Stimulated activated CD8-positive, alpha-beta memory T cell treated with anti-CD3 and anti-CD28 coated beads, Interleukin-12 subunit alpha, Interleukin-12 subunit beta, amount 100 ng/mL, for 1 hour (primary cell): ENCODE measurements around the gene RAB25.

Source experiments
- DNase-seq: peaks from one replicate; pipeline ENCODE4 v3.0.0-alpha.2; 2020; ENCODE audit warnings: low read depth

Gene RAB25

DNA sequence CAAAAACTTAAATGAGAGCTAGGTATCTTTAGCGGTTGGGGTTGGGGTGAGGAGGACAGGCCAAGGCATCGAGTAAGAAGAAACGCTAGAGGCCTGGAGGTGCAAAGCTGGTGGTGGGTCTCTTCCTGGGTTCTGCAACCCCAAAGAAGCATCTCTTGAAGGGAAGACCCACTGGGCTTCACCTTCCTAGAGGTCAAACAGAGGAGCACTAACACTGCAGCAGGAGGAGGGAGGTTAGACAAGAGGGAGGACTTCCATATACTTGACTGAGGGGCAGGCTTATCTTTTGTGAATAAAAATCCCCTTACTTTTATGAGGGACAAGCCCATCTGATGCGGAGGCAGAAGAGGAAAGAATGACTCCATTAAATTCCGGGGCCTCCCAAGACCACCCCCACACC, 18.8 kb downstream of the RAB25 start:
- DNase-seq, result no peak

DNA sequence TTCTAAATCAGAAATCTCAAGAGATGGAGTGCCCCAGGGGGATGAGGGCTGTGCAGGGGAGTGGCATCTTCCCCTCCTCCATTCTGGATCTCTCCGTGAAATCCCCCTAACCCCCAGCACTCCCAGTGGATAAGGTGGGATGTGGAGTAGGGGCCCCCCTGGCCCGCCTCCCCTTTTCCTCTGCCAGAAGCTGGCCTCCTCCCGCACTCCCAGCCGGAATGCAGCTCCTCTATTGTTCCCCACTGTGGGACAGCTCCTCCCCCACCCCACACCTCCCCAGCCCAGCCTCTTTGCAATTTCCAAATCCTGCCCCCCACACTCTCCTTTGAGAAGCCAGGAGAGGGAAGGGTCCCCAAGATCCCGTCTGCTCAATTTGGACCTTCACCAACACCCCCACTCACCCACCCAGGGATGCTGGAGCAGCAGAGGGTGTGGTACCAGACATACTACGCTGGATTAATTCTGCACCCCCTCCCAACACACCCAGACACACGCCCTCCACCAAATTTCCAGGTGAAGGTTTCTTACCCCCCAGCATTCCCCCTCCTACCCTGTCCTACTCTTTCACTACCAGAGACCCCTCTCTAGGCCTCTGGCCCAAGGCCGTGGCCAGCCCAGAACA, 19.4 kb downstream of the RAB25 start:
- no peak for DNase-seq

DNA sequence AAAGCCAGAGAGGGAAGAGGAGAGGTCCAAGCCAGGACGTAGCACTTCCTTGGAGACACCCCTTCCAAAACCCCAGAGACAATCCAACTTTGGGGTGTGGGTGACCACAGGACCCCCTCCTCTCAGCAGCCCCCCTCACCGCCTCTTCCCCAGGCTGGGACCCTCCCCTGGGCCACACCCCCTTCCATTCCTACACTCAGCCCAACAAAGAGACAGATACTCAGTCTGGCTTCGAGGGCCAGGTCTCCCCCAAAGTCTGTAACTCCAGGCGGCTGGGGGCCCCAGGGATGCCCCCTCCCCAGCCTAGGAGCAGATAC, 19.9 kb downstream of the RAB25 start:
- DNase-seq, result no peak

DNA sequence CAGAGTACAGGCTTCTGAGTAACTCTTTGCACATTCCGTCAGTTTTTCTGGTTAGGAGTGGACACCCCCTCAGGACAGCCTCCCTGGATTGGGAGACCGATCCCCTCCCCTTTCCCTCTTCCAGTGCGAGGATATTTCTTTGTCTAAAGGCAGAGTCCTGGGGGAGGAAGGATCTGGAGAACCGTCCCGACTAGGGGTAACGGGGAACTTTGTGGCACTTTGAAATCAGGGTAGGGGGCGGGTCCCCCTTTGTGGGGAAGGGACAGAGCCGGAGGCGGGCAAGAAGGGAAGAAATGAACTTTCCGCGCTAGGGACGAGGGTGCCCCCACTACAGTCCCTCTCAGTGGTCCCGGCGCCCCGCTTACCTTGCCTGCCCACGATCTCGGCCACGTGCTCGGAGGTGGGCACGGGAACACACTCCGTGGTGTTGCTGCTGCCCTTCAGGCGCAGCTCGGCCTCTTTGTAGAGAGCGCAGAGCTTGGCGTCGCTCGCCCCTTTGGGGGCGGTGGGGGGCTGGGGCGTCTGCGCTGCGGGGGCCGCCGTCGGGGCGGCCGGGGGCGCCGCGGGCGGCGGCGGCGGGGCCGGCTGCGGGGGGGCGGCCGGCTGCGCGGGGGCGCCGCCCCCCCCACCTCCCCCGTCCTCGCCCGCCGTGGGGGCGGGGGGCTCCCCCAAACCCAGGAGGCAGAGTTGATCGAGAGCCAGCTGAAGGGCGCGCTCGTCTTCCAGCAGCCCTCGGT, 20.4 kb downstream of the RAB25 start:
- no peak for DNase-seq

DNA sequence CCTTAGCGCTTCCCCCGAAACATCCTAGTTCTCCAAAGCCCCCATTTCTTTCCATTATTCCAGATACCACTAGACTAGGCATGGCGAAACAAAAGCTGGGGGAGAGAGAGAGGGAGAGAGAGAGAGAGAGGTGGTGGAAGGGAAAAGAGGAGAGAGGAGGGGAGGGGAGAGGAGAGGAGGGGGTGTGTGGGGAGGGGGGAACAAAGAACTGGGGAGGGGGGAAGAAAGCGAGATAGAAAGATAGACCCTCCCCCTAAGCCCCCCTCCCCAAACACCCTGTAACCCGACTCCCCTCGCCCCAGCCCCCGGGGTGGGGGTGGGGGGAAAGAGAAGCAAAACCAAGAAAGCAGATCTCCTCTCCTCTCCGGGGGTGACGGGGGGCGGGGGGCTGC, 21.0 kb downstream of the RAB25 start:
- no peak for DNase-seq

DNA sequence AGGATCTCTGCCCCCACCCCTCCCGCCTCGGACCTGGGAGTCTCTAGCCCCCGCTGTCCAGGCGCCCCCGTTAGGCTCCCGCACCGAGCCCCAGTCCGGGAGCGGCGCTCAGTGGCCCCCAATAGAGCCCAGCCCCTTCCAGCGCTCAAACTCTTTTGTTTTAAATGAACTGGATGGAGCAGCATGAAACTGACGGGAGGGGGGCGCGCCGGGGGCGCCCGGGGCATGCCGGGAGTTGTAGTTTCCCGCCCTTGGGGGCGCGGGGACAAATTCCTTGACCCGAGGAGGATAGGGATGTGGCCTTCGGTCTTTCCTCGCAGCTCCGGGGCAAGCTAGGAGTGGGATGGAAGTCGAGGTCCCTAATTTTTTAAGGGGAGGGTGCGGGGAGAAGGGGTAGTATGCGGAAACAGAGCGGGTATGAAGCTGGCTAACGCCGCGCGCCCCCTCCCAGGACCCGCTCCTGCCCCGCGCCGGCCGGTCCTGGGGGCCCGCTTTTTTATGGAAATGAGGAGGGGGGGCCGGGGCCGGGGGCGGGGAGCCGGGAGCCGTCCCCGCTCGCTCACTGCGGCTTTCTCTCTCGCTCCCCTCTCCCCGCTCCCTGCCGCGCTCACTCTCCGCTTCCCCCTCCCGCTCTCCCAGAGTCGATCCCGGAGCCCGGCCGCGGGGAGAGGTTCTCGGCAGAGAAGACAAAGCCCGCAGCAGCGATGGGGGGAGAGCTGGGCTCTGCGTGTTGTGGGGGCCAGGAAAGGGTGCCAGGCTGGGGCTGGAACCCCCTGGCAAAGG, 21.5 kb downstream of the RAB25 start, which contains the start of gene MEX3A:
Gene MEX3A (minus strand): TSS at position 157 of the 783 bp plus-strand sequence. CDS start 467 bp downstream, outside the sequence.
- peak; percentile 36 for DNase-seq

DNA sequence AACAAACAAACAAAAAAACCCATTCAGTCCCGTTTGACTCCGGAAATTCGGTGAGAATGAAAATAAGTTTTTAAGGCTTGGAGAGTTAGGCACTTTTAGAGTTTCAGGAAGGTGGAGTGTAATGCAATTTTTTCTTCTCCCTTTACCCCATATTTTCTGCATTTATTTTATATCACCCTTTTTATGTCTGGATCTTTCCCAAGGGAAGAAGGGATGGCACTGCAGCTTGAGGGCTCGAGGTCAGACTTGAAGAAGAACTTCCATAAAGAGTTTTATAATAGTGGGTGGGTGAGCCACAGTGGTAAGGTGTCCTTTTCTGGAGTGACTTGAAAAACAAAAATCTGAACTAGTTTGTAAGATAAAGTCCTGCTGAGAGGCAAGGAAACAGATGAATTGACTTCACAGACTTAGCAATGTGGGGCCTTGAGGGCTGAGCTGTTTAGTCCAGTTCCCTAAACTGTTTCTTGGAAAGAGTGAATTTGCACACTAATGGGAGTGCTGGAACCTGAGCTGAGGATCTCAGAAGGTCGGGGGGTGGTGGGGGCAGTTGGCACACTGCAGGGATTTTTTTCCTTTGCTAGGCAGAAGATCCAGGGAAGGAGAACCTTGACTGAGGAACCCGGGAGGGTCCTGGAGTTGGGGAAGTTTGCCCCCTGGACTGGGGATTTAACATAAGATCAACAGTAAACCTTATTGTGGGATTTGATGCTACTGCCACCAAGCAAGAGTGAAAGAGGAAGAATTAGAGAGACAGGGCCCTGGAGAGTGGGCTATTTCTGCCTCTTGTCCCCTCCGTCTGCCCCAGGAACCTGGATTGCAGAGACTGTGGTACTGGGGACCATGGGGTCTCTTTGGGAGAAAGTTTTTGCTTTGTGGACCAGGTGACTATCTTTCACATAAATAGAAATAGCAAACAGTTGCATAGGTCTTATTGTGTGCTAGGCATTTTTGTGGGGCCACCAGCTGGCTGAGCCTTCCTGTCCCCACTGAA, 23.1 kb downstream of the RAB25 start:
- DNase-seq, result no peak

DNA sequence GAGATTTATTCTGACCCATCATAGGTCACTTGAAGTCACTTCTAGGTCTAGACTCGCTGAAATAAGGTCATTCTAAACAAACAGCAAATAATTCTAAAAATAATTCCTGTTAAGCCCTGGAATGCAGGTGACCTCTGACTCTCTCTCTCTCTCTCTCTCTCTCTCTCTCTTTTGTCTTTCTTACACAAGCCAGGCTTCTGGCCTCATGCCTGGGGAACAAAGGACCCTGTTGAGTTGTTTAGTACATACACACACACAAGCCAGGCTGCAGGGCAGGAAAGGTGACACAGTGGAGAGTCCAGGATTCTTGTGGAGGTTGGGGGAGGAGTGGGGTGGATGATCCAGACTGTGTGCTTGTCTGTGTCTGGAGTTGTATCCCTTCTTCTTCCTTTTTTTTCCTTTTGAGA, 25.3 kb downstream of the RAB25 start:
- DNase-seq, result no peak

DNA sequence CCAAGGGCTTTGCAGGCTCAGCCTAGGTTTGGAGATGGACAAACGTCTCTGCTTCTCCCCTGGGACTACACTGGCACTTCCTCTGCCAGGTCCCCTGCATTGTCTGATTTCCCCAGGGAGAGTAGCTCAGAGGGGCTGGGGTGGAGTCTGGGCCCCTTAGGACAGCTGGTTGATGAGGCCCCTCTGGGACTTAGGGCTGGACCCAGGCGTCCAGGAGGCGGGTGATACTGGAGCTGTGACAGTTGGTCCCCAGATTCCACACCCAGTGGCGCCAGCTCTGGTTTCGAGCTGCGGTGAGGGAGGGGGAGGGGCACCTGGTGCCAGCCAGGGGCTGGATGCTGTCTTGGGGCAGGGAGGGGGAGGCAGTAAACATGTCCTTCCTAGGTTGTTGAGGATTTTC, 28.7 kb downstream of the RAB25 start:
- no peak for DNase-seq

DNA sequence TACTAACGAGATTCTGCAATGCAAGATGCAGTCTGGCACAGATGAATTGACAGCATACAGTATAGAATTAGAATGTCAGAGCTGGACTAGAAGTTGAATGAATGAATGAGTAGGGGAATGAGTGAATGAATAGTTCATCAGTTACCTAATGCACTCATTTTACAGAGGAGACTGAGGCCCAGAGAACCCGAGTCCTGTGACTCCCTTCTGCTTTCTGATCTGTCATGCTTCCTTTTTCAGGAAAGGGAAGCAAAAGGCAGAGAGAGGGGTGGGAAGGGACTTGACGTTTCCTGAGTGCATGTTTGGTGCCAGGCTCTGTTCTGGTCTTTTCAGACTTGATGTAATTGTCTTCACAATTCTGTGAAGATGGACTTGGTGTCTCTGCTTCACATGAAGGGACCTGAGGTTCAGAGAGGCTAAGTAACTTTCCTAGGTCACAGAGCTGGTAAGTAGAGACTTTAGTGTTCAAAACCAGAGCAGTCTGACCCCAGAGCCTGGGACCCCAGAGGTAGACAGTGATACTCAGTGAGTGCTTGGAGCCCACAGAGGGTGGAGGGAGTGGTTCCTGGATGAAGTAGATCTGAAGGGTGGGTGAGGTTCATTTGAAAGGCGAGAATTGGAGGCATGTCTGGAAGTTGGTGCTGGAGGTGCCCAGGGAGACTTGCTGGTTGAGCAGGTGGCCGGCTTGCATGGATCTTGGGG, 29.3 kb downstream of the RAB25 start:
- no peak for DNase-seq

DNA sequence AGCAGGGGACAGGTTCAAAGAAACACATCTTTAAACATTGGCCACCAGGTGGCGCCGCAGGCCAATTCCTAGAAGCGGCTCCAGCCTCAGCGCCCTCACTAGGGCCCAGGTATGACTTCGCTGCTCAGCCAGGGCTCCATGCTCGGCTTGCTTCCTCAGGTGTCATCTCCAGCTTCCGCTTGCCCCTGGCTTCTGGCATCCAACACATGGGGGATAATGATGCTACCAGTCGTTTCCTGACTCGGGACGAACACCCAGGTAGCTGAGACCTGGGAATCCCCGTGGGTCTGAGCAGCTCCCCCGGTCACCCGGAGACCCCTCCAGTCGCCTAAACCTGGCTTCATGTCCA, 29.9 kb downstream of the RAB25 start:
- DNase-seq, result peak; percentile 86

DNA sequence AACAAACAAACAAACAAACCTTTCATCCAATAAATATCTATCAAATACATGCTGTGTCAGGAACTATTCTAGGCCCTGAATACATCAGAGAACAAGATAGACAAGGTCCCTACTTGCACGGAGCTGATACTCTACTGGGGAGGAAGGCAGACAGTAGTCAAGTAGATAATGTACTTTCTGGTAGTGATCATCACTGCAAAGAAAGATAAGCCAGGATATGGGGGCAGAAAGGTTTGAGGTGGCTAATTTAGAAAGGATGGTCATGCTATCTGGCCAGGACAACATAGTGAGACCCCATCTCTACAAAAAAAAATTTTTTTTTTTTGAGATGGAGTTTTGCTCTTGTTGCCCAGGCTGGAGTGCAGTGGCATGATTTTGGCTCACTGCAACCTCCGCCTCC, 30.6 kb downstream of the RAB25 start:
- no peak for DNase-seq

DNA sequence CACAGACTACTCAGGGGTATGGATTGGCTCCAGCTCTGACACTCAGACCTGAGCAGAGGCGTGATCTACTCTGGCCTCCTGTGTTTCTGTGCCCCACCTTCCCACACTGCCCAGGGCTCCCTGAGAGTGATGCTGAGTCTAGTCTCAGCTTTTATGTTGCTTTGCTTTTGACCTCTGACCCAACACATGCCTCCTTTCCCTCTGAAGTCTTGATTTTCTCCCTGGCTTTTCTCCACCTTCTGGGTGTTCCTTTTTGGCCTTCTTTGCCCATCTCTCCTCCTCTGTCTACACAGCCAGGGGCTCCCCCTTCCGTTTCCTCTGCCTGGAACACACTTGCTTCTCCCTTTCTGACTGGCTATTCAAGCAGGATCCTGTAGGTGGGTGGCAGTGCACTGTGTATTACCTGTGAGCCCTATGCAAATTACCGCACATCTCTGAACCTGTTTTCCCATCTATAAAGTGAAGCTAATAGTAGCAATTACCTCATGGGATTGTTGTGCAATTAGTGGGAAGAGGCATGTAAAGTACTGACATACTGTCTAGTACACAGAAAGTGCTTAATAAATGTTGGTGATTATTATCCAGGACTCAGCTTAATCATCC, 35.0 kb downstream of the RAB25 start:
- no peak for DNase-seq

DNA sequence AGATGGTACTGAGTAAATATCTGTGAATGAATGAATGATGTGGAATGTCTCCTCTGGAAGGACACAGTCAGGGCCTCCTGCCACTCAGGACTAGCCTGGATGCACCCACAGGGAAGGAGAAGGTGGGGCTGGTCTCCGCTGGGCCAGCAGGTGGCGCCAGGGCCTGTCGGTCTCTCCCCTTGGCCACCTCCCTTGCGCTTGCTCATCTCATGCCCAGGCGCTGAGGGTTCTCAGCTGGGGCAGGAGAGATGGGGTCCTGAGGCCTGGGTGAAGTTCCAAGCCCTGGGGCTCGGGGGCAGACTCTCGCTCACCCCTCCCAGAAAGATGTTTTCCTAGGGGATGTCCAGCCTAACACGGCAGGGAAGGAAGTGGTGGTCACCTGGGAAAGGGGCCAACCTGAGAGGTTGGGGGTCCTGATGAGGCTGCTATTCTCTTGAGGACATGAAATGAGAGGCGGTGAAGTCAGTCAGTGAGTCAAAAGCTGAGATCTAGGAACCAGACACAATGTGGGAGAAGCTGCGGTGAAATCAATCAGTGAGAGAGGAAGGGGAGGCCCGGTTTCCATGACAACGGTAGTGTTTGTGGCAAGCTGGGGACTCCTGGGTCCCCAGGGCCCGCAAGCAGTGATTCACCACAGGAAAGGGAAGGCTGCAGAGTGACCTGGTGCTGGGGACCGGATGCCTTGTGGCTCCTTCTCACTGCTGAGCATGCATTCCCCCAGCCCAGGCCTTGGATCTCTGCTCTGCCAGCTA, 35.9 kb downstream of the RAB25 start:
- peak; percentile 73 for DNase-seq

DNA sequence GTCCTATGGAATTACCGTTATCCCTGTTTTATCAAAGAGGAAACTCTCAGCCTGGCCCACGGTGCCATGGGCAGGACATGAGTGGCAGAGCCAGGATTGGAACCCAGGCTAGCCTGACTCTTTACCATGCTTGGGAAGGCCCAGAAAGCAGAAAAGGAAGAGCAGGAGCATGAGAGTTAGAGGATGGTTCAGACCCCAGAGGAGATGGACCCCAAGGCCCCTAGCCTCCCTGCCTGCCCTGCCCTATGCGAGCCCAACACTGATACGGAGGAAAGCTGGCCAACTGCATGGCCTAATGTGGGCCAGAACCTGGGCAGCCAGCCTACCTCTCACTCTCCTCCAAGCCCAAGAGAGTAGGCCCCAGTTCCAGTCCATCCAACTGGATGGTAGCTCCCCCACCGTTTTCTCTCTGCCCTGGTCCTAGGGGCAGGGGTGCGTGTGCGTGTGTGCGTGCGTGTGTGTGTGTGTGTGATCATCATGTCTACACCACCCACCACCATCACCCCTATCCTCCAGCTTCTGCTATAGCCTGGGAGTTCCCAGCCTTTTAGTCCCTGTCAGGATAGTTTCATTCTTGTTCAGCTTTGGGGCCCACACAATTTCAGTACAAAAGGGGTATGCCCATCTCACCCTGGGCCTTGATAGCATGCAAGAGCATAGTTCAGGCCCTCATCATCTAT, 36.7 kb downstream of the RAB25 start:
- DNase-seq, result no peak

DNA sequence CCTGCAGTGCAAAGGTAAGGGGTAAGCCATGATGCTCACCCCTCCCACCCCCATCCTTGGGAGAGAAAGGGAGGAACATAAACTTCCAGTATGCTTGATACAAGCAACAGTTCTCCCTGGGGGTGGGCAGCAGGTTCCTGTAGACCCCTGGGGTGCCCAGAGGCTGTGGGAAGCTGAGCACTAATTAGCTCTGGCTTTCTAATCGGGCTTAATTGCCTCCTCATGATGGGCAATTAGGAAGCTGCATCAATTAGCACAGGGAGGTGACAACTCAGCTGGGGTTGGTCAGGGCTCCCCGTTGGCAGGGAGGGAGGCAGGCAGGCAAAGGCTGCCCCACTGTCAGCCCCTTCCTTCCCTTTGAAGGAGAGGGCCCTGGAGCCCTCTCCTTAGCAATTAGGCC, 37.8 kb downstream of the RAB25 start:
- no peak for DNase-seq

DNA sequence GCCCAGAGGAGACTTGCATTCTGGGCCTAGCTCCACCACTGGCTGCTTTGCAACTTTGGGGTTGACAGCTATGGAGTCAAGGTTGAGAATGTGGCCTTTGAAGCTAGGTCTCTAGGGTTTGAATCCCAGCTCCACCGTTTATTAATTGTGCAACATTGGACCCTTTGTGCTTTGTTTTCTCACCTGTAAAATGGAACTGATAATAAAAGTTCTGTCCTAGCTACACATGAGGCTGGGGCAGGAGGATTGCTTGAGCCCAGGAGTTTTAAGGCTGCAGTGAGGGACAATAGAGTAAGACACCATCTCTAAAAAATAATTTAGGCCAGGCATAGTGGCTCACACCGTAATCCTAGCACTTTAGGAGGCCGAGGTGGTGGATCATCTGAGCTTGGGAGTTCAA, 38.3 kb downstream of the RAB25 start:
- DNase-seq, result no peak

DNA sequence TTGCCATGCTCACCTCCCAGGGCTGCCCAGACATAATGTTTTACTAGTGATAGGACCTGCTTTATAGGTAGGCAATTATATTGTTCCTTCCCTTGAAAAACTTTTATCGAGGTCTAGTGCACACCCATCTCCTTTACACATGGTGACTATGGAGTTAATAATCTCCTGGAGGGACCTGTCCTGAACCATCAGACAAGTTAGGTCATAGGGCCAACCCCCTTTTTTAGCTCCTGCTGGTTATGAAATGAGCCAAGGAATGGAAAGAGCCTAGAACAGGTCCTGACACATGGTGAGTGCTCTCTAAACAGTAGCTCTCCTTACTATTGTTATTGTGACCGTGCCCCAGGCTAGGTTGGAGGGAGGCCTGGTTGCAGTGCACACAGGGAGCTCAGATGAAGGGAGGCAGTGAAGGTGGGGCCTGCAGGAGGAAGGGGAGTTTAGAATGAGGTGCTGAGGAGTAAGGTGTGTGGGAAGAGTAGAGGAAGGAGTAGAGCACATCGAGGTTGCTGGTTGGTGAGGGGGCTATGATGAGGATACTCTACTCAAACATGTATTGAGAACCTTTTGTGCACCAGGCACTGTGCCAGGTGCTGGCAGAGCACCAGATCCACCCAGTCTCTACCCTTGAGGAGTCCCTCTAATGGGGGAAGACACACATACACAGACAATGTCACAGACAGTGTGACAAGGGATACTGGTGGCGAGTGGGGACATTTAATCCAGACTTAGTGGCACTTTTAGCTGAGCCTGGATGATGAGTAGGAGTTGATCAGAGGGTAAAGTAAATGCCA, 39.4 kb downstream of the RAB25 start:
- DNase-seq, result no peak

DNA sequence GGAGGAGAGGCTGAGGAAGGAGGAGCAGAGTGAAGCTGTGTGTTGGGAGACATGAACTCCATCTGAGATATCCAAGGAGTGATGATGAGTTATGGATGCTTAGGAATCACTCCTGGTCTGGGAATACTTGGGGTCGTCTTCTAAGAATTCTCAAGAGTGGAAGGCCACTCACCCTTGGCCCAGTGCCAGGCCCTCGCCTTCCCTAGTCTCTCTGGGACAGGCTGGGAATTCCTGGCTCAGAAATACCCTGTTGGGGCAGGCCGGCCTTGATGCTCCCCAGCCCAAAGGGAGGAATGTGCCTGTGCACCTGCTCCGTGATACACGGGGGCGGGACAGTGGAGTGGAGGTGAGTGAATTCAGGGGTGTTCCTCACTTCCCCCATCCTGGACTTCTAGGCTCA, 40.9 kb downstream of the RAB25 start:
- no peak for DNase-seq
